GM04504 (cell line): ENCODE measurements around the gene PRLR.
"Not testable (repeated sequence)": the region's sequence is repeated elsewhere in the genome, so short reads cannot be mapped to it uniquely, and the experiment has no call there.

Source experiments
- DNase-seq: peaks from one replicate; pipeline ENCODE4 v3.0.0-alpha.2; 2012; ENCODE audit warnings: low read depth

PRLR gene

DNA sequence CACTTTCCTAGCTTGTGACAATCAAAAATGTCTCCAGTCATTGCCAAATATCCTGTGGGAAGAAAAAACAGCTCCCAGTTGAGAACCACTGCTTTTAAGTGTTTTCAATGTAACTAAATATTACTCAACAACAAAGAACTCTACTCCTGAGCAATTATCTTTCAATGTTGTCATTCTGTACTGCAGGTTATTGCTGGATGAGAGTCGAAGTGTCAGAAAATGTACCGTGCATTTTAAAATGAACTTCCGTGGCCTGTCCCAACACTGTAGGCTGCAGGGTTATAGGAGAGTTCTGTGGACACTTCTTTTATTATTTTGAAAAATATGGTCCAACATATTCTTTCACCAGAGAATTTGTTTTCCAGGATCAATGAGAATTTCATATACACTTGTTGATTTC lies 147.8 kb downstream of the PRLR start:
- no peak for DNase-seq

DNA sequence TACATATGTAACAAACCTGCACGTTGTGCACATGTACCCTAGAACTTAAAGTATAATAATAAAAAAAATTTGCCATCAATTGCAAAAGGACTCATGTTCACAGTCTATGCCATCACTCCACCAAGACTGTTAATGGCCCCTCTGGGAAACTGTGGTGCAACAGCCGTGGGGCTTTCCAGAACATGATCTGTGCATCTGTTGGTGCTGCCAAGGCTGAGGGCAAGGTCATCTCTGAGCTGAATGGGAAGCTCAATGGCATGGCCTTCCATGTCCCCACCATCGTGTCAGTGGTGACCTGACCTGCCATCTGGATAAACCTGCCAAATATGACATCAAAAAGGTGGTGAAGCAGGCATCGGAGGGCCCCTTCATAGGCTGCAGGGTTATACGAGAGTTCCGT lies 149.2 kb downstream of the PRLR start:
- no peak for DNase-seq

DNA sequence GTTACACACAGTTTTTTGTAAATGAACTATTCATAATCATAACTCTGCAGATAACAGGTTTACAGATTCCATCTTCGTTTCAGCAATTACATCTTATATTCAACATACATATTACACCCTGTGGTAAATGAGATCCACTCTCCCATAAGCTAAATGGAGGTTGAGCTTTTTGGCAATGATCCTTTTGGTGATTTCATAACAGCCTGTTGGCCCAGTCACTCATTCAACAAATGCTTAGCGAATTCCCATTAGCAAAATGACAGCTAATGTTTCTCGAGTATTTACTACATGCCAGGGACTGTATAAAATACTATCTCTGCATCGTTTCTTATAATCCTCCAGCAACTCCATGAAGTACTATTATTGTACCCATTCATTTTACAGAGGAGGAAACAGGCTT lies 157.1 kb downstream of the PRLR start:
- no peak for DNase-seq

DNA sequence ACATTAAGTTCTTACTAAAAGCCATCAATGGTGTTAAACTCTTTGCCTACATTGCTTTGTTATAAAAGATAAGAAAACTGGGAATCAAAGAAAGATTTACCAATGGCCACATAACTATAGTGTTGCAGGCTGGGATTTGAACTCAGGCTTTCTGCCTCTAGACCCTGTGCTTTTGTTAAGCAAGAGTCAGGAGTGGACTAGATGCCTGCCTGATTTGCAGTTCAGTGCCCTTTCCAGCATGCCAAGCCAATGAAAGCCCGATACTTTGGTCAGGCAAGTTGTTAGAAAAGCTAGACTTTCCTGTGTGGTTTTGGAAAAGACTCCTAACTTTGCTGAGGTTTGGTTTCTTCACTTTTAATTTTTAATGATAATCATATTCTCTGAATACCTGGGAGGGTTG lies 161.1 kb downstream of the PRLR start:
- no peak for DNase-seq

DNA sequence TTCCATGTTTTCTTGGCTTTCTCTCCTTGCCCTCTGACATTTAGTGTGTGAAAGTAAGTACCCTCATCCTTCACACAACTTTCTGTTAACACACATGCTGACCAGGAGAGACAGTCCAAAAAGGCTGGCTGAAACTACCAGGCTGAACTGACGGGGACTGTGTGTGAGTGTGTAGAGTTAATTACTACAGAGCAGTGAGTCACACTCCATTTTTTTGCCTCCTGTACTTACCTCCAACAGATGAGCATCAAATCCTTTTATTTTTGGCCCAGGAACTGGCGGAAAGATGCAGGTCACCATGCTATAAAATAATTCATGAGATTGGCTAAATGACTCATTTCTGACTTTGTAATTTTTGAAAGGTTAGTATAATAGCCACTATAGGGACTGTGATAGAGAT lies 162.3 kb downstream of the PRLR start:
- DNase-seq, result no peak

- no peak for DNase-seq
These were observed 164.0 kb downstream of the PRLR start for GRCh38 chr5:35066260-35066795.

- no peak for DNase-seq
These were observed 166.9 kb downstream of the PRLR start for GRCh38 chr5:35063414-35063813.

- no peak for DNase-seq
These were observed 169.0 kb downstream of the PRLR start for GRCh38 chr5:35061211-35061770.

- DNase-seq, result no peak
These were observed 170.1 kb downstream of the PRLR start for GRCh38 chr5:35060236-35060635.

DNA sequence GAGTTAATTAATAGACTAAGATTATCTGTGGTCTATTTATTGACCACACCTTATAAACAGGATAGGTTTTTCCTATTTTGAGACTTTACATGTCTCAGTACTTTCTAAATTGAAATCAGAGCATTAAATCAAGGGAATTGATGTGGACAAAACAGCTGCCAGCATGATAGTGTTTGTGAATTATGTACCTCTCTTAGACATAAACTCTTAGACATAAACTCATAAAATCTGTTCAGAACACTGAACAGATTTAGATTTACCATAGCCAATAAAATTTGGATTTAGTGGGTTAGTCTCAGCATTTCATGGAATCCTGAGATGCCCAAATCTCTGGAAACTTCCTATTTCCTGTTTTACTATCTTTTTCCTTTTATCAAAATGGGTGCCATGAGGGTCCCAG lies 171.0 kb downstream of the PRLR start:
- no peak for DNase-seq

DNA sequence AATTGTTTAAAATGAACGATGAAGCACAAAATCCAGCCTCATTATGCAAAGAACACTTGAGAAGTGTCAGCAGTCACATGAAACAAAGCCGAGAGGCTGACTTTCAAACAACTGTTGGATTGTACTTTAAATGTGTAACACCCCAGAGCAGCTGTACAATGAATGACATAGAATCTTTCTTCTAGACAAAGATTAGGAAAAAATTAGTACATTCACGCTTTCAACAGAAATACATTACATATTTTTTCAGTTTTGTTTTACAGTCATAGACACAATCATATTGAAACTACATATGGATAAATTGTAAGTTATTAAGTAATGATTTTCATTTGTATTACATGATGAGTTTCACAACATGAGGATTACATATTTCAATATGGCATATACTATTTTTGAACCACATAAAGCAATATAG lies 171.9 kb downstream of the PRLR start:
- DNase-seq, result no peak

GRCh38 chr5:35056686-35057085 lies 173.6 kb downstream of the PRLR start:
- DNase-seq, result no peak

DNA sequence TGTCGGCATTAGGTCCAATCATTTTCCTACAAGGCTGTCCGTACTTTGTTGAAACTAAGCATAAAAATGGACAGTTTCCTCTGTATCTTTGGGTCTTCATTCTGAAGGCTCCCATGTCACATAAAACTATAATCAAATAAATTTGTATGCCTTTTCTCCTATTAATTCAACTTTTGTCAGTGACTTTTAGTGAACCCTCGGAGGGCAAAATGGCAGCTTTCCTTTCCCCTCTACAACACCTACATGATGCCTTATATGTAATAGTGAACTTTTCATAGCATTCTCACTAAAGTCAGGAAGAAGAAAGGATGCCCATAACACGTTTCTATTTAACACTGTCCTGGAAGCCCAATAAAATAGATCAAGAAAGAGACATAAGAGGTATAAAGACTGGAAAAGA lies 177.4 kb downstream of the PRLR start:
- no peak for DNase-seq

DNA sequence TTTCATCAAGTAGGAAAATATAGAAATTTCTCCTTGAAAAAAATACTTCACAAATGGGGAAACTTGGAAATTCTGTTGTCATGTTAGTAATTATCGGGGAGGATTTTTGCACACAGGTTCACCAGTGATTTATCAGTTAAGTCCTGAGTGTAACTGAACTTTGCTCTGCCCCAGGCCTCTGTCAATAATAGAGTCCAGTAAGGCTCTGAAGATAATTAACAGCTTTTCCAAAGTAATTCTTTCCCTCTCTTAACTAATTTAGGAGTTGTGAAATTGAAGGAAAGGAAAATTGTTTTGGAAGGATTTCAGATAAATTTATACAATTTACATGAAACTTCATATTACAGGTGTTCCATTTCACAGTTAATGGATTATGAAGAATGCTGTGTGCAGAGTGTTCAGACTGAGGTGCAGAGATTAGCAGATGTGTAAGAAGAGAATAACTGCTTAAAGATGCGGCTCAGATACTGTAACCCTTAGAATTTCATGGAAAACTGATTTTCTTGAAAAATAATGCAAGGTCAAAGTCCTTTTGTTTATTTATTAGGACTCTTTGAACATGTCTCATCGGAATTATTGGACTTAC lies 179.7 kb downstream of the PRLR start:
- no peak for DNase-seq

DNA sequence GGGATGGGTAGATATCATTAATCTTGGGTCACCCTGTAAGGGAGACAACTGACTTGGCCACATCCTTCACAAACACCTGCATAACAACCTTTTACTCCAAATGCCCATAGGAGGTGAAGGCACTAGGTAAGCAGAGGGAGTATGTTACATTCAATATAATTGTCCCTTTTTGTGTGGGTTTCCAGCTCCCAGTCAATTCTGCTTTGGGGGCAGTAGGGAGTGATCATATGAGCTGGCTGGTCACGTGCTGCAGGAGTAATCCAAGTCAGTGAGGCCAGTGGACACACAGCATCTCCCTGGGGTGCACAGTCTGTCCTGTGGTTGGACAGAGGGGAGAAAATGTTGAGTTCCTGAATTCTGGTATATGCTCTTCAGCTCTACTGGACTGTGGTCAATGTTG lies 181.4 kb downstream of the PRLR start:
- DNase-seq, result no peak

DNA sequence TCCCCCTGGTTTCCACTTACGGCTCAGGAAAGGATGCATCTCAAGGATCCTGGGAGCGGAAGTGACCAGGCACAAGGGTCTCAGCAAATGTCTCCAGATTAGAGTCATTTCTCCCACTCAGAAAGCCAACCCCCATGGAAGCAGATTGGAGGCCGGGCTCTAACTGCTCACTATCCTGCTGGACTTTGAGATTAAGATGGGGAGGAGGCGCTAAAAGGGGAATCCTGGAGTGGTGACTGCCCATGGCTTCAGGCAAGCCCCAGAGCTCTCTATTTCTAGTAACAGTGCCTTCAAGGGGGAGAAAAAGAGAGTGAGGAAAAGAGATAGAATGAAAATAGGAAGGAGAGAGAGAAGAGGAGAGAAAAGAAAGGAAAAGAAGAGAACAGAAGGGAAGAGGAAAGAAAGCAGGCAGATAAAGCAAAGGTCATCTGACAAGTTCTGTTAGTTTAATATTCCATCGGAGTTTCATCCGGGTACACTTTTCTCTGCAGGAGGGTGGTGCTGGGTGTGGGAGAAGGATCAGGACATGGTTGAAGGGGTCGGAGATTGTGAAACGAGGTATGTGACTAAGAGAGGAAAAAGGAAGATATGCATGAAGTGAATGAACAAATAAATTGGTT lies 182.4 kb downstream of the PRLR start, which contains the start of gene AGXT2:
TSS of gene AGXT2 (minus strand) at position 165 of the 620 bp plus-strand sequence. CDS start at position 108, 57 bp downstream.
- no peak for DNase-seq

DNA sequence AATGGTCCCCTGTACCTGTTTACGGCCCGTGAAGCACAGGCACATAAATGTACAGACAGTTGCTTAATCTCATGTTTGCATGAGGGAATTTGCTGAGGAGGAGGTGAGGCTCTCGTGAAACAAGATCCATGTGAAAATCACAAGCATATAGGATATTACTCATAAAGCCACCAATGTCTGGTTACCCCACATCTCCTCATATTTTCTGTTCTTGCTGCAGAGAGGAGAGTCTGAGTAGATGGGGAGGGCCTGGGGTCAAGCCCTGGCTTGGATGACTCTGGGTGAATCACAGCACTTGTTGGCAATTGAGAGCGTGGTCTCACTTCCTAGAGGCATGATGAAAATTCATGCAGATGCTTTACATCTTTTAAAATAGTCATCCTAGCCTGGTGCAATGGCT lies 183.5 kb downstream of the PRLR start:
- DNase-seq, result peak; percentile 85

- DNase-seq, result no peak
These were observed 185.0 kb downstream of the PRLR start for GRCh38 chr5:35045280-35045679.

- DNase-seq, result no peak
These were observed 185.6 kb downstream of the PRLR start for GRCh38 chr5:35044649-35045048.

- DNase-seq, result no peak
These were observed 187.5 kb downstream of the PRLR start for GRCh38 chr5:35042781-35043180.

- no peak for DNase-seq
These were observed 189.0 kb downstream of the PRLR start for GRCh38 chr5:35041261-35041660.

DNA sequence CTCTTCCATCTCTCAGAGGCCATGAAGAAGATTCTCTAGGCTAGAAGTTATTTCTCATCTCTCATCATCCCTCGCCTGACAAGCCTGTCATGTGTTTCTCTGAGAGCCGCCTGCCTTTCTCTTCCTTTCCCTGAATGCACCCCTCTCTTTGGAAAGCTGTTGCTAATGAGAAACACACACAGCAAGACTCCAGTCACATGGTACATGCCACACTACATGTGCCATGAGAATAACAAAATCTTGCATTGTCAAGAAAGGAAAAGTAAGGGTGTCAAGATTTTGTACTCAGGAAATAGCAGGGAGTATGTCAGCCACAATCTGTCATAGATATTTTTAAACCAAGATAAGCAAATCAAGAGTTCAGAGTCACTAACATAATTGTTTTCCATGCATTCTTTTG lies 191.4 kb downstream of the PRLR start:
- DNase-seq, result no peak

- DNase-seq, result no peak
These were observed 193.8 kb downstream of the PRLR start for GRCh38 chr5:35036536-35036935.

GRCh38 chr5:35035929-35036328 lies 194.4 kb downstream of the PRLR start:
- not testable (repeated sequence) for DNase-seq
